Measurements from ENCODE around the gene FLYWCH2.

The FLYWCH2 gene

GRCh38 chr16:2883458-2883908, 468 bp downstream of the FLYWCH2 start:
- Histone ChIP-seq H3K9me3 (ENCODE audit: insufficient read depth, low read length, severe bottlenecking) (peaks cover 10% of the 10 kb centered on the region), H3K9ac (ENCODE audit: low read depth, low read length) (peak overlapping the region; percentile 94), H3K4me1 (ENCODE audit: insufficient read depth, low read length) (peaks cover 24% of the 10 kb centered on the region), H3K4me3 (ENCODE audit: low read depth in 1 of 2, low read length in 2 of 2) (peak overlapping the region; percentile 80 to 83), H2AFZ (ENCODE audit: low read depth, low read length) (peak overlapping the region; percentile 86), H3K36me3 (ENCODE audit: insufficient read depth, low read length) (no peaks in the 10 kb centered on the region; the same call in 1 of the 2 replicates), H3K27me3 (ENCODE audit: insufficient read depth, low read length, poor library complexity) (no peaks in the 10 kb centered on the region), H3K4me2 (ENCODE audit: insufficient read depth, low read length) (peak overlapping the region; percentile 94), H3K79me2 (ENCODE audit: insufficient read depth, low read length) (peaks cover 21% of the 10 kb centered on the region), H3K27ac (ENCODE audit: low read length) (peak overlapping the region; percentile 76), H4K20me1 (ENCODE audit: insufficient read depth, low read length) (no peaks in the 10 kb centered on the region)
- TF ChIP-seq CTCF (IDR thresholded peaks at IDR 0.05; ENCODE audit: borderline replicate concordance, extremely low read depth, low read length, poor library complexity, severe bottlenecking) (no peak), EZH2 (IDR thresholded peaks at IDR 0.05; ENCODE audit: borderline replicate concordance, low read depth, low read length, severe bottlenecking) (no peak)
- DNase-seq, result peak; percentile 37
- ATAC-seq (ENCODE audit: insufficient read depth, low read depth), result no peak

DNA sequence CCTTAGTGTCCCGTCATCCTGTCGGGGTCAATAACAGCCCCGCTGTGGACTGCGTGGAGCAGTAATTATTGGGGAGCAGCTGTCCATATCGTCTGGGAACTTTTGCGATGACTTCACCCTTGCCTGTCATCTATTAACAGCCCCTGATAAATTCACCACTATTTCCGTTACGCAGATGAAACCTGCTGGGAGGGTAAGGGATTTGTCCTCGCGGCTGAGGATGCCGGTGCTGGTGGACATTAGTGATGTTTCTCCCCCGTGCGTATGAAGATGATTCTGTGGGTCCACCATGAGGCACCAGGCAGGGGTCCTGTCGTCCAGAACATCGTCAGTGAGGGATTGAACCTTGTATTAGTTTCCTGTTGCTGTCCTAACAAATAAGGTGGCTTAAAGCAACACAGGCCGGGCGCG, 1.0 kb downstream of the FLYWCH2 start:
- Histone ChIP-seq H4K20me1 (ENCODE audit: insufficient read depth, low read length) (no peaks in the 10 kb centered on the region), H3K36me3 (ENCODE audit: insufficient read depth, low read length) (no peaks in the 10 kb centered on the region; the same call in 1 of the 2 replicates), H3K4me2 (ENCODE audit: insufficient read depth, low read length) (peak overlapping the region; percentile 94), H2AFZ (ENCODE audit: low read depth, low read length) (peak overlapping the region; percentile 86; the same call in 1 of the 2 replicates), H3K9me3 (ENCODE audit: insufficient read depth, low read length, severe bottlenecking) (peaks cover 10% of the 10 kb centered on the region), H3K27ac (ENCODE audit: low read length) (peak overlapping the region; percentile 76; the same call in 1 of the 2 replicates), H3K79me2 (ENCODE audit: insufficient read depth, low read length) (peaks cover 21% of the 10 kb centered on the region), H3K4me3 (ENCODE audit: low read depth in 1 of 2, low read length in 2 of 2) (peak overlapping the region; percentile 80 to 83; a peak in 3 of 4 replicates), H3K9ac (ENCODE audit: low read depth, low read length) (peak overlapping the region; percentile 94), H3K4me1 (ENCODE audit: insufficient read depth, low read length) (peaks cover 24% of the 10 kb centered on the region), H3K27me3 (ENCODE audit: insufficient read depth, low read length, poor library complexity) (no peaks in the 10 kb centered on the region)
- no peak for ATAC-seq (ENCODE audit: insufficient read depth, low read depth)
- TF ChIP-seq EZH2 (IDR thresholded peaks at IDR 0.05; ENCODE audit: borderline replicate concordance, low read depth, low read length, severe bottlenecking) (no peak), CTCF (IDR thresholded peaks at IDR 0.05; ENCODE audit: borderline replicate concordance, extremely low read depth, low read length, poor library complexity, severe bottlenecking) (no peak)
- DNase-seq, result no peak

GRCh38 chr16:2894231-2894630, 11.2 kb downstream of the FLYWCH2 start:
- no peak for DNase-seq
- Histone ChIP-seq H3K27me3 (ENCODE audit: insufficient read depth, low read length, poor library complexity) (no peaks in the 10 kb centered on the region), H3K9me3 (ENCODE audit: insufficient read depth, low read length, severe bottlenecking) (no peaks in the 10 kb centered on the region), H4K20me1 (ENCODE audit: insufficient read depth, low read length) (peaks cover 4% of the 10 kb centered on the region; the same call in 1 of the 2 replicates), H3K36me3 (ENCODE audit: insufficient read depth, low read length) (peaks cover 28% of the 10 kb centered on the region), H3K4me2 (ENCODE audit: insufficient read depth, low read length) (no peak overlapping the region), H3K27ac (ENCODE audit: low read length) (no peak overlapping the region), H3K9ac (ENCODE audit: low read depth, low read length) (no peak overlapping the region), H2AFZ (ENCODE audit: low read depth, low read length) (no peak overlapping the region), H3K4me1 (ENCODE audit: insufficient read depth, low read length) (no peaks in the 10 kb centered on the region), H3K79me2 (ENCODE audit: insufficient read depth, low read length) (peaks cover 6% of the 10 kb centered on the region), H3K4me3 (ENCODE audit: low read depth in 1 of 2, low read length in 2 of 2) (no peak overlapping the region)
- no peak for ATAC-seq (ENCODE audit: insufficient read depth, low read depth)
- no peak for TF ChIP-seq EZH2 (IDR thresholded peaks at IDR 0.05; ENCODE audit: borderline replicate concordance, low read depth, low read length, severe bottlenecking)
- TF ChIP-seq CTCF (IDR thresholded peaks at IDR 0.05; ENCODE audit: borderline replicate concordance, extremely low read depth, low read length, poor library complexity, severe bottlenecking), result no peak

All from DND-41 (cell line).